Body of pancreas (tissue), 4 donors: ENCODE measurements around the gene LPP.

ENCODE experiments used
- CTCF ChIP-seq, 7 experiments: fragments of 450-650 bp in 4 of 7; fragments of 200-600 bp in 3 of 7; sonication (generic) in 3 of 7; IDR thresholded peaks; one replicate each; pipeline ENCODE4 v1.5.1; 2016 to 2019; ENCODE audit warnings: antibody characterized with exemption in 7 of 7
- POLR2A ChIP-seq, 3 donors: fragments of 450-650 bp; IDR thresholded peaks; one replicate each; pipeline ENCODE4 v1.6.1; 2016; ENCODE audit warnings: antibody characterized with exemption in 3 of 3, mild to moderate bottlenecking in 2 of 3

GRCh38 chr3:188841906-188842305 lies 687.9 kb downstream of the LPP start:
- no peak for TF ChIP-seq CTCF (IDR thresholded peaks at IDR 0.05)
- TF ChIP-seq POLR2A (IDR thresholded peaks at IDR 0.05): no peak
